ENCODE data around the gene METTL15. TPM values are rescaled to one million over a fixed set of nuclear protein-coding genes. Genes with fewer than 3 reads are reported as not detected.
"Not testable (repeated sequence)": the region's sequence is repeated elsewhere in the genome, so short reads cannot be mapped to it uniquely, and the experiment has no call there.

METTL15 gene
- total RNA-seq, 4 donors from 2014 or later, result 5.3 to 12.2 (median 11.8) TPM

- TF ChIP-seq POLR2A (IDR thresholded peaks at IDR 0.05) (no peak), CTCF (IDR thresholded peaks at IDR 0.05) (no peak)
- no peaks in the 10 kb centered on the region for H3K36me3 ChIP-seq
- H3K9me3 ChIP-seq, result no peaks in the 10 kb centered on the region
- intact Hi-C loops (cut with DNase I), result no loop called here
- no peak for DNase-seq
- H3K27me3 ChIP-seq, result no peaks in the 10 kb centered on the region
- no peaks in the 10 kb centered on the region for H3K4me1 ChIP-seq
- H3K27ac ChIP-seq, result no peak overlapping the region
- no peak overlapping the region for H3K4me3 ChIP-seq
Observed at GRCh38 chr11:28274216-28274615, 166.0 kb downstream of the METTL15 start.

- intact Hi-C loops (cut with DNase I), result no loop called here
- no peaks in the 10 kb centered on the region for H3K36me3 ChIP-seq
- 67 to 78% methylated on average over 1 of the region's 1 CpG for WGBS, 2 donors
Observed at GRCh38 chr11:28284196-28284595, 176.0 kb downstream of the METTL15 start.

GRCh38 chr11:28289444-28289843 lies 181.3 kb downstream of the METTL15 start:
- 87 to 88% methylated on average over 1 of the region's 1 CpG for WGBS, 2 donors
- DNase-seq, result no peak
- no peaks in the 10 kb centered on the region for H3K27me3 ChIP-seq
- H3K36me3 ChIP-seq, result peaks cover 0 to 21% (median 0%) of the 10 kb centered on the region in 3 donors
- TF ChIP-seq CTCF (IDR thresholded peaks at IDR 0.05), result no peak
- TF ChIP-seq POLR2A (IDR thresholded peaks at IDR 0.05), result no peak
- no peak overlapping the region for H3K27ac ChIP-seq
- H3K4me1 ChIP-seq, result no peaks in the 10 kb centered on the region
- H3K9me3 ChIP-seq, result no peaks in the 10 kb centered on the region
- intact Hi-C loops (cut with DNase I), result no loop called here
- H3K4me3 ChIP-seq, result no peak overlapping the region

More at GRCh38 chr11:28284196-28284595, 176.0 kb downstream of the METTL15 start:
- Histone ChIP-seq H3K4me1 (no peaks in the 10 kb centered on the region), H3K27me3 (no peaks in the 10 kb centered on the region), H3K4me3 (no peak overlapping the region), H3K27ac (no peak overlapping the region), H3K9me3 (no peaks in the 10 kb centered on the region)
- TF ChIP-seq POLR2A (IDR thresholded peaks at IDR 0.05) (no peak), CTCF (IDR thresholded peaks at IDR 0.05) (no peak)
- DNase-seq, result no peak

- H3K4me3 ChIP-seq; H3K4me1 ChIP-seq; H3K27ac ChIP-seq; intact Hi-C loops (cut with DNase I); DNase-seq; H3K9me3 ChIP-seq; H3K27me3 ChIP-seq: not testable (repeated sequence)
- H3K36me3 ChIP-seq, result peaks cover 0 to 21% (median 0%) of the 10 kb centered on the region in 3 donors
- 76 to 83% methylated on average over 7 of the region's 7 CpGs for WGBS, 2 donors
Observed at GRCh38 chr11:28290995-28291394, 182.8 kb downstream of the METTL15 start.

GRCh38 chr11:28296426-28296825 lies 188.2 kb downstream of the METTL15 start:
- no peak overlapping the region for H3K4me3 ChIP-seq
- WGBS, 2 donors, result 87 to 100% methylated on average over 2 of the region's 2 CpGs
- no peak for DNase-seq

More at GRCh38 chr11:28296426-28296825, 188.2 kb downstream of the METTL15 start:
- Histone ChIP-seq H3K27ac (no peak overlapping the region), H3K4me1 (no peaks in the 10 kb centered on the region), H3K36me3 (peaks cover 0 to 46% (median 0%) of the 10 kb centered on the region in 3 donors), H3K27me3 (no peaks in the 10 kb centered on the region), H3K9me3 (no peaks in the 10 kb centered on the region)
- no peak for TF ChIP-seq CTCF (IDR thresholded peaks at IDR 0.05)
- TF ChIP-seq POLR2A (IDR thresholded peaks at IDR 0.05), result no peak
- intact Hi-C loops (cut with DNase I), result no loop called here
